PFSK-1 (cell line): ENCODE data around the gene RMI2.

Source experiments
- POLR2AphosphoS5 ChIP-seq: IDR thresholded peaks from 2 replicates; pipeline ENCODE4 v1.6.1; 2012; ENCODE audit warnings: low read depth, mild to moderate bottlenecking, control low read depth, low read length, moderate library complexity
- SIN3A ChIP-seq: IDR thresholded peaks from 2 replicates; pipeline ENCODE4 v1.6.1; 2012; ENCODE audit warnings: mild to moderate bottlenecking, low read length, moderate library complexity, borderline replicate concordance; ENCODE audit not compliant: insufficient read depth
- TAF1 ChIP-seq: IDR thresholded peaks from 2 replicates; pipeline ENCODE4 v1.6.1; 2012; ENCODE audit warnings: low read length, control low read depth, borderline replicate concordance; ENCODE audit not compliant: insufficient read depth
- TF ChIP-seq, protein P1 (sequence below), 2 experiments: IDR thresholded peaks; 2 replicates each; pipeline versions ENCODE4 v1.6.1 to v1.8.0; 2011 to 2012; ENCODE audit warnings: low read depth in 2 of 2, low read length in 2 of 2, control low read depth in 1 of 2, inconsistent platforms in 1 of 2, mild to moderate bottlenecking in 1 of 2, moderate library complexity in 1 of 2; ENCODE audit not compliant: insufficient read depth in 1 of 2

DNA sequence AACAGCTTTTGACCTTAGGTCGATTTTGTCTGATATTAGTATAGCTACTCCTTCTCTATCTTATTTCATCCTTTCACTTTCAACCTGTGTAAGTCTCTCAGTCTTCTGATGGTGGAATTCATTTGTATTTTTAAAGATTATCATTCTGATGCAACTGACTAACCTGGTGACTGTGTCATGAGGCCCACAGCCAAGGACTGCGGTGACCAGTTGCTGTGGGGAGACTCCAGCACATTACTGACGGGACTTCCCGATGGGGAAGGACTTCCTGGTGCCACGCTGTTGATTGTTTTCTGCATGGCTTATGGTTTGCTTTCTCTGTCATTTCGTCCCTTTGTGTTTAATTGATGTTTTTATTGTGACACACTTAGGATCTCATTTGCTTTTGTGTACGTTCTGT, 34.2 kb downstream of the RMI2 start:
- TF ChIP-seq SIN3A = no peak
- TF ChIP-seq POLR2AphosphoS5 = no peak
- TF ChIP-seq, protein P1, sequence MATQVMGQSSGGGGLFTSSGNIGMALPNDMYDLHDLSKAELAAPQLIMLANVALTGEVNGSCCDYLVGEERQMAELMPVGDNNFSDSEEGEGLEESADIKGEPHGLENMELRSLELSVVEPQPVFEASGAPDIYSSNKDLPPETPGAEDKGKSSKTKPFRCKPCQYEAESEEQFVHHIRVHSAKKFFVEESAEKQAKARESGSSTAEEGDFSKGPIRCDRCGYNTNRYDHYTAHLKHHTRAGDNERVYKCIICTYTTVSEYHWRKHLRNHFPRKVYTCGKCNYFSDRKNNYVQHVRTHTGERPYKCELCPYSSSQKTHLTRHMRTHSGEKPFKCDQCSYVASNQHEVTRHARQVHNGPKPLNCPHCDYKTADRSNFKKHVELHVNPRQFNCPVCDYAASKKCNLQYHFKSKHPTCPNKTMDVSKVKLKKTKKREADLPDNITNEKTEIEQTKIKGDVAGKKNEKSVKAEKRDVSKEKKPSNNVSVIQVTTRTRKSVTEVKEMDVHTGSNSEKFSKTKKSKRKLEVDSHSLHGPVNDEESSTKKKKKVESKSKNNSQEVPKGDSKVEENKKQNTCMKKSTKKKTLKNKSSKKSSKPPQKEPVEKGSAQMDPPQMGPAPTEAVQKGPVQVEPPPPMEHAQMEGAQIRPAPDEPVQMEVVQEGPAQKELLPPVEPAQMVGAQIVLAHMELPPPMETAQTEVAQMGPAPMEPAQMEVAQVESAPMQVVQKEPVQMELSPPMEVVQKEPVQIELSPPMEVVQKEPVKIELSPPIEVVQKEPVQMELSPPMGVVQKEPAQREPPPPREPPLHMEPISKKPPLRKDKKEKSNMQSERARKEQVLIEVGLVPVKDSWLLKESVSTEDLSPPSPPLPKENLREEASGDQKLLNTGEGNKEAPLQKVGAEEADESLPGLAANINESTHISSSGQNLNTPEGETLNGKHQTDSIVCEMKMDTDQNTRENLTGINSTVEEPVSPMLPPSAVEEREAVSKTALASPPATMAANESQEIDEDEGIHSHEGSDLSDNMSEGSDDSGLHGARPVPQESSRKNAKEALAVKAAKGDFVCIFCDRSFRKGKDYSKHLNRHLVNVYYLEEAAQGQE (IDR thresholded peaks at IDR 0.05; ENCODE audit: insufficient read depth in 1 of 2, low read depth in 2 of 2, low read length in 2 of 2) = no peak
- no peak for TF ChIP-seq TAF1
